ENCODE results near the gene ZSCAN18. TPM values are rescaled to one million over a fixed set of nuclear protein-coding genes. Genes with fewer than 3 reads are reported as not detected.

Gene ZSCAN18
- total and polyA plus RNA-seq, 2 donors (not counting 1 experiment from before 2014, with no cell fraction given) = 81.0 to 90.5 TPM

GRCh38 chr19:58083021-58083420 lies 15.0 kb downstream of the ZSCAN18 start:
- no peak for TF ChIP-seq CTCF (IDR thresholded peaks at IDR 0.05)
- no peak for ATAC-seq (ENCODE audit: low read depth)
- H3K4me3 Mint-ChIP-seq = no peak overlapping the region
- WGBS (ENCODE audit: insufficient coverage) = 100% methylated on average over 1 of the region's 3 CpGs
- CTCF ChIA-PET = no interaction called here
- H3K27ac Mint-ChIP-seq = no peak overlapping the region
- intact Hi-C loops (cut with micrococcal nuclease) = no loop called here
- Histone ChIP-seq H3K36me3 (replicated peaks in 1 of 2; ENCODE audit: control extremely low read depth in 1 of 2, control insufficient read depth in 1 of 2, extremely low read depth in 1 of 2, insufficient read depth in 2 of 2, low read length in 1 of 2) (peaks cover 0 to 7% of the 10 kb centered on the region in 2 experiments), H3K27me3 (replicated peaks in 1 of 4; ENCODE audit: control extremely low read depth in 1 of 4, control insufficient read depth in 3 of 4, insufficient read depth in 4 of 4, low read length in 3 of 4) (no peaks in the 10 kb centered on the region), H3K4me3 (ENCODE audit: control extremely low read depth in 1 of 5, extremely low read depth in 1 of 5, insufficient read depth in 1 of 5, low read depth in 2 of 5, low read length in 4 of 5) (no peak overlapping the region), H3K4me2 (replicated peaks; ENCODE audit: low read depth, low read length, poor library complexity, severe bottlenecking) (no peak overlapping the region), H3K4me1 (ENCODE audit: control insufficient read depth in 2 of 2, insufficient read depth in 2 of 2, low read length in 2 of 2) (no peaks in the 10 kb centered on the region), H2AFZ (ENCODE audit: insufficient read depth, low read depth, low read length, poor library complexity, severe bottlenecking) (no peak overlapping the region), H3K27ac (ENCODE audit: low read length in 2 of 2) (no peak overlapping the region), H3K9me3 (ENCODE audit: control extremely low read depth in 1 of 3, control insufficient read depth in 2 of 3, insufficient read depth in 1 of 3, low read length in 2 of 3) (peaks cover 0 to 89% (median 25%) of the 10 kb centered on the region in 3 donors), H4K20me1 (ENCODE audit: control insufficient read depth, insufficient read depth, low read length, poor library complexity, severe bottlenecking) (no peaks in the 10 kb centered on the region), H3K9ac (ENCODE audit: low read length) (no peak overlapping the region), H3K79me2 (ENCODE audit: control insufficient read depth, insufficient read depth, low read length) (peaks cover 2% of the 10 kb centered on the region)
- POLR2A ChIA-PET = no interaction called here
- peaks cover 14% of the 10 kb centered on the region for H3K9me3 Mint-ChIP-seq (ENCODE audit: insufficient read depth)
- H3K27me3 Mint-ChIP-seq = no peaks in the 10 kb centered on the region
- H3K4me1 Mint-ChIP-seq = no peaks in the 10 kb centered on the region
- DNase-seq = no peak

DNA sequence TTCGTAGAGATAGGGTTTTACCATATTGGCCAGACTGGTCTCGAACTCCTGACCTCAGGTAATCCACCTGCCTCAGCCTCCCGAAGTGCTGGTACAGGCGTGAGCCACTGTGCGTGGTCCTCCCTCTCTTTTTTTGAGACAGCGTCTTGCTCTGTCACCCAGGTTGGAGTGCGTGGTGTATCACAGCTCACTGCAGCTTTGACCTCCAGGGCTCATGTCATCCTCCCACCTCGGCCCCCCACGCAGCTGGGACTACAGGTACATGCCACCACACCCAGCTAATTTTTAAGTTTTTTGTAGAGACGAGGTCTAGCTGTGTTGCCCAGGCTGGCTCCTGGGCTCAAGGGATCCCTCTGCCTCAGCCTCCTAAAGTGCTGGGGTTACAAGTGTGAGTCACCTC lies 18.2 kb downstream of the ZSCAN18 start:
- CTCF ChIA-PET = no interaction called here
- peaks cover 0 to 73% (median 22%) of the 10 kb centered on the region in 3 donors for H3K9me3 ChIP-seq (ENCODE audit: control extremely low read depth in 1 of 3, control insufficient read depth in 2 of 3, insufficient read depth in 1 of 3, low read length in 2 of 3)
- H3K79me2 ChIP-seq (ENCODE audit: control insufficient read depth, insufficient read depth, low read length) = no peaks in the 10 kb centered on the region
- DNase-seq (no peak), ATAC-seq (ENCODE audit: low read depth) (no peak)
- no peak overlapping the region for H3K27ac ChIP-seq (ENCODE audit: low read length in 2 of 2)
- H3K4me3 ChIP-seq (ENCODE audit: control extremely low read depth in 1 of 5, extremely low read depth in 1 of 5, insufficient read depth in 1 of 5, low read depth in 2 of 5, low read length in 4 of 5) = no peak overlapping the region
- intact Hi-C loops (cut with micrococcal nuclease) = no loop called here
- H3K27ac Mint-ChIP-seq = no peak overlapping the region
- H3K4me2 ChIP-seq (replicated peaks; ENCODE audit: low read depth, low read length, poor library complexity, severe bottlenecking) = no peak overlapping the region
- H3K4me1 Mint-ChIP-seq = no peaks in the 10 kb centered on the region
- no peaks in the 10 kb centered on the region for H3K4me1 ChIP-seq (ENCODE audit: control insufficient read depth in 2 of 2, insufficient read depth in 2 of 2, low read length in 2 of 2)
- H3K27me3 Mint-ChIP-seq = no peaks in the 10 kb centered on the region
- no peaks in the 10 kb centered on the region for H3K27me3 ChIP-seq (replicated peaks in 1 of 4; ENCODE audit: control extremely low read depth in 1 of 4, control insufficient read depth in 3 of 4, insufficient read depth in 4 of 4, low read length in 3 of 4)
- 90% methylated on average over 10 of the region's 10 CpGs for WGBS (ENCODE audit: insufficient coverage)
- H3K9ac ChIP-seq (ENCODE audit: low read length) = no peak overlapping the region
- no peak overlapping the region for H3K4me3 Mint-ChIP-seq
- TF ChIP-seq CTCF (IDR thresholded peaks at IDR 0.05) = no peak
- no peak for TF ChIP-seq EZH2 (IDR thresholded peaks at IDR 0.05; ENCODE audit: borderline replicate concordance, insufficient read depth, low read depth, low read length, poor library complexity, severe bottlenecking)
- no peak overlapping the region for H2AFZ ChIP-seq (ENCODE audit: insufficient read depth, low read depth, low read length, poor library complexity, severe bottlenecking)
- H3K36me3 ChIP-seq (replicated peaks in 1 of 2; ENCODE audit: control extremely low read depth in 1 of 2, control insufficient read depth in 1 of 2, extremely low read depth in 1 of 2, insufficient read depth in 2 of 2, low read length in 1 of 2) = peaks cover 0 to 7% of the 10 kb centered on the region in 2 experiments
- POLR2A ChIA-PET = no interaction called here
- no peaks in the 10 kb centered on the region for H4K20me1 ChIP-seq (ENCODE audit: control insufficient read depth, insufficient read depth, low read length, poor library complexity, severe bottlenecking)
- peaks cover 18% of the 10 kb centered on the region for H3K9me3 Mint-ChIP-seq (ENCODE audit: insufficient read depth)
